Ectodermal cell (in vitro differentiated cells): Measurements from ENCODE around the gene XPO6.
"Not testable (repeated sequence)": the region's sequence is repeated elsewhere in the genome, so short reads cannot be mapped to it uniquely, and the experiment has no call there.

Experiments
- H3K27ac ChIP-seq: 2 replicates; pipeline ENCODE4 v1.7.0; 2013; ENCODE audit warnings: mild to moderate bottlenecking, low read depth, low read length; ENCODE audit not compliant: insufficient read depth, poor library complexity, severe bottlenecking
- H3K27me3 ChIP-seq: 2 replicates; pipeline ENCODE4 v1.7.0; 2013; ENCODE audit warnings: mild to moderate bottlenecking, low read length; ENCODE audit not compliant: insufficient read depth, control insufficient read depth, poor library complexity, severe bottlenecking
- H3K36me3 ChIP-seq: one replicate; pipeline ENCODE4 v1.7.0; 2013; ENCODE audit warnings: low read length; ENCODE audit not compliant: control insufficient read depth, insufficient read depth
- H3K4me1 ChIP-seq: one replicate; pipeline ENCODE4 v1.7.0; 2013; ENCODE audit warnings: low read length; ENCODE audit not compliant: control insufficient read depth, insufficient read depth
- H3K4me3 ChIP-seq: 2 replicates; pipeline ENCODE4 v1.7.0; 2013; ENCODE audit warnings: low read depth, low read length, control low read depth; ENCODE audit not compliant: insufficient read depth
- H3K9me3 ChIP-seq: 2 replicates; pipeline ENCODE4 v1.7.0; 2013; ENCODE audit warnings: mild to moderate bottlenecking, low read length, moderate library complexity; ENCODE audit not compliant: control insufficient read depth
- WGBS, 2 experiments: methylation state at CpG; one replicate each; pipeline ENCODE4 v1.1.7; 2013; ENCODE audit warnings: missing lambda C conversion rate in 2 of 2; 5-methylcytosine and 5-hydroxymethylcytosine counted together

XPO6 gene

GRCh38 chr16:28121527-28121926 lies 90.2 kb downstream of the XPO6 start:
- 98 to 100% methylated on average over 1 to 2 of the region's 2 CpGs for WGBS, 2 experiments
- H3K4me1 ChIP-seq: no peaks in the 10 kb centered on the region
- H3K9me3 ChIP-seq: no peaks in the 10 kb centered on the region
- H3K27me3 ChIP-seq: no peaks in the 10 kb centered on the region
- no peak overlapping the region for H3K27ac ChIP-seq
- H3K36me3 ChIP-seq: peaks cover 21% of the 10 kb centered on the region
- no peak overlapping the region for H3K4me3 ChIP-seq

- Histone ChIP-seq H3K36me3 (peaks cover 18% of the 10 kb centered on the region), H3K27ac (no peak overlapping the region), H3K27me3 (no peaks in the 10 kb centered on the region), H3K4me3 (no peak overlapping the region), H3K9me3 (no peaks in the 10 kb centered on the region), H3K4me1 (no peaks in the 10 kb centered on the region)
- 93 to 94% methylated on average over 3 of the region's 3 CpGs for WGBS, 2 experiments
These were observed 91.0 kb downstream of the XPO6 start for GRCh38 chr16:28120754-28121153.

GRCh38 chr16:28118637-28119036 lies 93.1 kb downstream of the XPO6 start:
- Histone ChIP-seq H3K4me1 (no peaks in the 10 kb centered on the region), H3K9me3 (no peaks in the 10 kb centered on the region), H3K4me3 (no peak overlapping the region), H3K36me3 (peaks cover 12% of the 10 kb centered on the region), H3K27me3 (no peaks in the 10 kb centered on the region), H3K27ac (no peak overlapping the region)
- 100% methylated on average over 1 of the region's 2 CpGs for WGBS, 2 experiments

GRCh38 chr16:28117168-28117565 lies 94.6 kb downstream of the XPO6 start:
- WGBS, 2 experiments: 97 to 98% methylated on average over 6 of the region's 6 CpGs
- no peaks in the 10 kb centered on the region for H3K9me3 ChIP-seq
- H3K27me3 ChIP-seq: no peaks in the 10 kb centered on the region
- no peak overlapping the region for H3K4me3 ChIP-seq
- H3K4me1 ChIP-seq: no peaks in the 10 kb centered on the region
- H3K27ac ChIP-seq: no peak overlapping the region
- peaks cover 13% of the 10 kb centered on the region for H3K36me3 ChIP-seq

- not testable (repeated sequence) for H3K27me3 ChIP-seq, H3K4me3 ChIP-seq, H3K4me1 ChIP-seq, H3K9me3 ChIP-seq, H3K27ac ChIP-seq
- H3K36me3 ChIP-seq: peaks cover 14% of the 10 kb centered on the region
- 93% methylated on average over 6 of the region's 6 CpGs for WGBS, 2 experiments
These were observed 95.9 kb downstream of the XPO6 start for GRCh38 chr16:28115866-28116265.

GRCh38 chr16:28112908-28113307 lies 98.9 kb downstream of the XPO6 start:
- WGBS, 2 experiments: 95 to 96% methylated on average over 10 of the region's 10 CpGs
- Histone ChIP-seq H3K27ac (no peak overlapping the region), H3K36me3 (peaks cover 21% of the 10 kb centered on the region), H3K27me3 (no peaks in the 10 kb centered on the region), H3K4me1 (no peaks in the 10 kb centered on the region), H3K4me3 (no peak overlapping the region), H3K9me3 (no peaks in the 10 kb centered on the region)

GRCh38 chr16:28110977-28111376 lies 100.8 kb downstream of the XPO6 start:
- WGBS, 2 experiments: 100% methylated on average over 2 of the region's 2 CpGs; no CpG with 5 or more reads in 1 of the 2 experiments
- Histone ChIP-seq H3K4me3 (no peak overlapping the region), H3K9me3 (no peaks in the 10 kb centered on the region), H3K27me3 (no peaks in the 10 kb centered on the region), H3K36me3 (peaks cover 35% of the 10 kb centered on the region), H3K27ac (no peak overlapping the region), H3K4me1 (no peaks in the 10 kb centered on the region)

- H3K36me3 ChIP-seq: peaks cover 40% of the 10 kb centered on the region
- 94 to 96% methylated on average over 5 of the region's 5 CpGs for WGBS, 2 experiments
- no peak overlapping the region for H3K27ac ChIP-seq
- H3K9me3 ChIP-seq: no peaks in the 10 kb centered on the region
- H3K4me1 ChIP-seq: no peaks in the 10 kb centered on the region
- H3K4me3 ChIP-seq: no peak overlapping the region
- H3K27me3 ChIP-seq: no peaks in the 10 kb centered on the region
These were observed 101.3 kb downstream of the XPO6 start for GRCh38 chr16:28110479-28110878.

- H3K27ac ChIP-seq: no peak overlapping the region
- no peaks in the 10 kb centered on the region for H3K9me3 ChIP-seq
- H3K4me3 ChIP-seq: no peak overlapping the region
- no peaks in the 10 kb centered on the region for H3K4me1 ChIP-seq
- peaks cover 44% of the 10 kb centered on the region for H3K36me3 ChIP-seq
- H3K27me3 ChIP-seq: no peaks in the 10 kb centered on the region
- WGBS, 2 experiments: 94 to 95% methylated on average over 3 of the region's 3 CpGs
These were observed 101.7 kb downstream of the XPO6 start for GRCh38 chr16:28110074-28110473.

- Histone ChIP-seq H3K27ac (no peak overlapping the region), H3K36me3 (peaks cover 57% of the 10 kb centered on the region), H3K9me3 (no peaks in the 10 kb centered on the region), H3K4me1 (no peaks in the 10 kb centered on the region), H3K4me3 (no peak overlapping the region), H3K27me3 (no peaks in the 10 kb centered on the region)
- 90 to 92% methylated on average over 11 of the region's 12 CpGs for WGBS, 2 experiments
These were observed 103.0 kb downstream of the XPO6 start for GRCh38 chr16:28108590-28109247.

GRCh38 chr16:28107232-28107631 lies 104.5 kb downstream of the XPO6 start:
- Histone ChIP-seq H3K27ac (no peak overlapping the region), H3K27me3 (no peaks in the 10 kb centered on the region), H3K4me1 (no peaks in the 10 kb centered on the region), H3K9me3 (no peaks in the 10 kb centered on the region), H3K4me3 (no peak overlapping the region), H3K36me3 (peaks cover 65% of the 10 kb centered on the region)
- WGBS, 2 experiments: 96% methylated on average over 8 of the region's 8 CpGs
